ENCODE measurements around the gene GATAD2A. TPM values are rescaled to one million over a fixed set of nuclear protein-coding genes. Genes with fewer than 3 reads are reported as not detected.
A peak's percentile ranks its signal among the peaks of the same experiment; 100 is the strongest.

GATAD2A gene
- total and polyA plus RNA-seq, 9 of the 15 experiments (the other 6 are each of a cell fraction or from before 2014, with no cell fraction given): 2.4 to 226 (median 44.2) TPM

DNA sequence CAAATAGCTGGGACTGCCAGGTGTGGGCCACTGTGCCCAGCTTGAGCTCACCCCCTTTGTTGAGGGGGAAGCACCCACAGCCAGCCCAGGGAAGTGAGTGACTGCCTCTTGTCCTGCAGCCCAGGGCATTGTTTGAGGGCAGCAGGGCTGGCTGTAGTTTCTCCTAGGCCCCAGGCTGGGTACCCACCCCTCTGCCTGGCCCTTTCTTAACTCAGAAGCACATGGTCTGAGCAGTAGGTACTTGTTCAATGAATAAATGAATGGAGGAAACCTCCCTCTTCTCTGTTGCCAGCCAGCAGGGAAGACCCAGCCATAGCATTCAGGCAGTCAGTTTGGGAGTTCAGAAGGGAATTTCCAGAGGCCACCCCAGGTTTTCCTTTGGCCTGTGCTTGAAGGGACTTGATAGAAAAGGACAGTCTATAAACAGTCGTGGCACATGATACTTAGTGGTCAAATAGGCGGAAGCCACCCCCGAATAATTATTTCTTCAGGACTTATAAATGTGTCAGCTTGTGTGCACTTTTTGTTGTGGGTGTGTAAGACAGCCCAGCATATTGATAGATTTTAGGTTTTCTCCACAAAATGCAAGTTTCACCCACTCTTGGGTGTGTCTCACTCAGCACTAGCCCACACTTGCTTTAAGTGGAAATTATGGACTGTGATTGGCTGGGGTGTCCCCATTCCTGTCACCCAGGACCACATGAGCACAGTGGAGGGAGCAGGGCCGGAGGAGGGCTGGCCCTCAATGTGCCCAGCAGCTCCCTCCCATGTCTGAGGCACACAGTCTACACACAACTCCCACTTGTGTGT, 33.1 kb downstream of the GATAD2A start:
- Histone ChIP-seq H3K9me3 (replicated peaks; ENCODE audit: control insufficient read depth, insufficient read depth, low read depth, low read length) (no peaks in the 10 kb centered on the region), H3K36me3 (ENCODE audit: control insufficient read depth, insufficient read depth, low read length) (peaks cover 63% of the 10 kb centered on the region), H3K9me1 (ENCODE audit: control insufficient read depth, insufficient read depth, low read length) (peaks cover 8% of the 10 kb centered on the region), H3K27ac (ENCODE audit: extremely low read depth, low read depth, low read length) (no peak overlapping the region; the same call in 2 of the 3 replicates), H3K4me2 (ENCODE audit: insufficient read depth, low read length) (no peak overlapping the region), H3K4me3 (no peak overlapping the region), H3K9ac (ENCODE audit: insufficient read depth in 1 of 2, low read depth in 2 of 2, low read length in 2 of 2) (peak overlapping the region in 1 of 2 experiments; percentile 3; a peak in 1 of 4 replicates), H3K4me1 (replicated peaks in 1 of 2; ENCODE audit: control insufficient read depth in 2 of 2, insufficient read depth in 2 of 2, low read length in 2 of 2) (peaks cover 8 to 12% of the 10 kb centered on the region in 2 experiments; a peak in 4 of 5 replicates), H3K79me2 (ENCODE audit: control insufficient read depth, insufficient read depth, low read length) (peaks cover 96% of the 10 kb centered on the region), H2AFZ (ENCODE audit: low read depth, low read length) (no peak overlapping the region), H3K27me3 (ENCODE audit: control insufficient read depth in 2 of 2, insufficient read depth in 2 of 2, low read length in 2 of 2) (no peaks in the 10 kb centered on the region), H4K20me1 (replicated peaks; ENCODE audit: control insufficient read depth, insufficient read depth, low read length) (peaks cover 47% of the 10 kb centered on the region)
- ATAC-seq (0 out of 3 replicates have a peak, but pooled peaks have one; percentile 11), DNase-seq (ENCODE audit: extremely low read depth in 1 of 4, low spot score in 3 of 4) (no peak), FAIRE-seq (no peak)
- POLR2A ChIA-PET: no interaction called here
- TF ChIP-seq ZNF696 (CRISPR knock-in tag; conservative IDR thresholded peaks at IDR 0.05) (no peak), ZNF589 (CRISPR knock-in tag; IDR thresholded peaks at IDR 0.05; ENCODE audit: low read depth) (no peak), SMARCC2 (IDR thresholded peaks at IDR 0.05; ENCODE audit: low read depth) (no peak), PURB (CRISPR knock-in tag; IDR thresholded peaks at IDR 0.05; ENCODE audit: low read depth) (no peak), NFIC (IDR thresholded peaks at IDR 0.05) (no peak), ZNF408 (CRISPR knock-in tag; IDR thresholded peaks at IDR 0.05; ENCODE audit: low read depth) (no peak), IRF2 (CRISPR knock-in tag; IDR thresholded peaks at IDR 0.05) (no peak), HOXB6 (CRISPR knock-in tag; IDR thresholded peaks at IDR 0.05; ENCODE audit: borderline replicate concordance) (no peak), MED1 (CRISPR knock-in tag; IDR thresholded peaks at IDR 0.05; ENCODE audit: borderline replicate concordance) (no peak)
- no TSS peak for BruUV-seq (replicated peaks)
- CTCF ChIA-PET (ENCODE audit: low intra/inter-chr PET ratio): no interaction called here
- in situ Hi-C loops (cut with MboI) (no loop called here), intact Hi-C loops (cut with micrococcal nuclease) (no loop called here)
- WGBS (ENCODE audit: insufficient coverage, low coverage, missing lambda C conversion rate): 73% methylated on average over 3 of the region's 4 CpGs
